ENCODE measurements around the gene TKT. TPM values are rescaled to one million over a fixed set of nuclear protein-coding genes. Genes with fewer than 3 reads are reported as not detected.

The TKT gene
- total and polyA plus RNA-seq, 2 of the 8 experiments (the other 6 are each of a cell fraction or from before 2014, with no cell fraction given), result 418 to 986 TPM

- TF ChIP-seq, protein P1, sequence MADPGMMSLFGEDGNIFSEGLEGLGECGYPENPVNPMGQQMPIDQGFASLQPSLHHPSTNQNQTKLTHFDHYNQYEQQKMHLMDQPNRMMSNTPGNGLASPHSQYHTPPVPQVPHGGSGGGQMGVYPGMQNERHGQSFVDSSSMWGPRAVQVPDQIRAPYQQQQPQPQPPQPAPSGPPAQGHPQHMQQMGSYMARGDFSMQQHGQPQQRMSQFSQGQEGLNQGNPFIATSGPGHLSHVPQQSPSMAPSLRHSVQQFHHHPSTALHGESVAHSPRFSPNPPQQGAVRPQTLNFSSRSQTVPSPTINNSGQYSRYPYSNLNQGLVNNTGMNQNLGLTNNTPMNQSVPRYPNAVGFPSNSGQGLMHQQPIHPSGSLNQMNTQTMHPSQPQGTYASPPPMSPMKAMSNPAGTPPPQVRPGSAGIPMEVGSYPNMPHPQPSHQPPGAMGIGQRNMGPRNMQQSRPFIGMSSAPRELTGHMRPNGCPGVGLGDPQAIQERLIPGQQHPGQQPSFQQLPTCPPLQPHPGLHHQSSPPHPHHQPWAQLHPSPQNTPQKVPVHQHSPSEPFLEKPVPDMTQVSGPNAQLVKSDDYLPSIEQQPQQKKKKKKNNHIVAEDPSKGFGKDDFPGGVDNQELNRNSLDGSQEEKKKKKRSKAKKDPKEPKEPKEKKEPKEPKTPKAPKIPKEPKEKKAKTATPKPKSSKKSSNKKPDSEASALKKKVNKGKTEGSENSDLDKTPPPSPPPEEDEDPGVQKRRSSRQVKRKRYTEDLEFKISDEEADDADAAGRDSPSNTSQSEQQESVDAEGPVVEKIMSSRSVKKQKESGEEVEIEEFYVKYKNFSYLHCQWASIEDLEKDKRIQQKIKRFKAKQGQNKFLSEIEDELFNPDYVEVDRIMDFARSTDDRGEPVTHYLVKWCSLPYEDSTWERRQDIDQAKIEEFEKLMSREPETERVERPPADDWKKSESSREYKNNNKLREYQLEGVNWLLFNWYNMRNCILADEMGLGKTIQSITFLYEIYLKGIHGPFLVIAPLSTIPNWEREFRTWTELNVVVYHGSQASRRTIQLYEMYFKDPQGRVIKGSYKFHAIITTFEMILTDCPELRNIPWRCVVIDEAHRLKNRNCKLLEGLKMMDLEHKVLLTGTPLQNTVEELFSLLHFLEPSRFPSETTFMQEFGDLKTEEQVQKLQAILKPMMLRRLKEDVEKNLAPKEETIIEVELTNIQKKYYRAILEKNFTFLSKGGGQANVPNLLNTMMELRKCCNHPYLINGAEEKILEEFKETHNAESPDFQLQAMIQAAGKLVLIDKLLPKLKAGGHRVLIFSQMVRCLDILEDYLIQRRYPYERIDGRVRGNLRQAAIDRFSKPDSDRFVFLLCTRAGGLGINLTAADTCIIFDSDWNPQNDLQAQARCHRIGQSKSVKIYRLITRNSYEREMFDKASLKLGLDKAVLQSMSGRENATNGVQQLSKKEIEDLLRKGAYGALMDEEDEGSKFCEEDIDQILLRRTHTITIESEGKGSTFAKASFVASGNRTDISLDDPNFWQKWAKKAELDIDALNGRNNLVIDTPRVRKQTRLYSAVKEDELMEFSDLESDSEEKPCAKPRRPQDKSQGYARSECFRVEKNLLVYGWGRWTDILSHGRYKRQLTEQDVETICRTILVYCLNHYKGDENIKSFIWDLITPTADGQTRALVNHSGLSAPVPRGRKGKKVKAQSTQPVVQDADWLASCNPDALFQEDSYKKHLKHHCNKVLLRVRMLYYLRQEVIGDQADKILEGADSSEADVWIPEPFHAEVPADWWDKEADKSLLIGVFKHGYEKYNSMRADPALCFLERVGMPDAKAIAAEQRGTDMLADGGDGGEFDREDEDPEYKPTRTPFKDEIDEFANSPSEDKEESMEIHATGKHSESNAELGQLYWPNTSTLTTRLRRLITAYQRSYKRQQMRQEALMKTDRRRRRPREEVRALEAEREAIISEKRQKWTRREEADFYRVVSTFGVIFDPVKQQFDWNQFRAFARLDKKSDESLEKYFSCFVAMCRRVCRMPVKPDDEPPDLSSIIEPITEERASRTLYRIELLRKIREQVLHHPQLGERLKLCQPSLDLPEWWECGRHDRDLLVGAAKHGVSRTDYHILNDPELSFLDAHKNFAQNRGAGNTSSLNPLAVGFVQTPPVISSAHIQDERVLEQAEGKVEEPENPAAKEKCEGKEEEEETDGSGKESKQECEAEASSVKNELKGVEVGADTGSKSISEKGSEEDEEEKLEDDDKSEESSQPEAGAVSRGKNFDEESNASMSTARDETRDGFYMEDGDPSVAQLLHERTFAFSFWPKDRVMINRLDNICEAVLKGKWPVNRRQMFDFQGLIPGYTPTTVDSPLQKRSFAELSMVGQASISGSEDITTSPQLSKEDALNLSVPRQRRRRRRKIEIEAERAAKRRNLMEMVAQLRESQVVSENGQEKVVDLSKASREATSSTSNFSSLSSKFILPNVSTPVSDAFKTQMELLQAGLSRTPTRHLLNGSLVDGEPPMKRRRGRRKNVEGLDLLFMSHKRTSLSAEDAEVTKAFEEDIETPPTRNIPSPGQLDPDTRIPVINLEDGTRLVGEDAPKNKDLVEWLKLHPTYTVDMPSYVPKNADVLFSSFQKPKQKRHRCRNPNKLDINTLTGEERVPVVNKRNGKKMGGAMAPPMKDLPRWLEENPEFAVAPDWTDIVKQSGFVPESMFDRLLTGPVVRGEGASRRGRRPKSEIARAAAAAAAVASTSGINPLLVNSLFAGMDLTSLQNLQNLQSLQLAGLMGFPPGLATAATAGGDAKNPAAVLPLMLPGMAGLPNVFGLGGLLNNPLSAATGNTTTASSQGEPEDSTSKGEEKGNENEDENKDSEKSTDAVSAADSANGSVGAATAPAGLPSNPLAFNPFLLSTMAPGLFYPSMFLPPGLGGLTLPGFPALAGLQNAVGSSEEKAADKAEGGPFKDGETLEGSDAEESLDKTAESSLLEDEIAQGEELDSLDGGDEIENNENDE (IDR thresholded peaks at IDR 0.05; ENCODE audit: insufficient replicate concordance, low read length), result no peak
- TF ChIP-seq JUND (IDR thresholded peaks at IDR 0.05; ENCODE audit: low read length) (no peak), CREB1 (IDR thresholded peaks at IDR 0.05) (no peak), RBBP5 (IDR thresholded peaks at IDR 0.05; ENCODE audit: borderline replicate concordance, low read depth, low read length) (no peak)
Observed at GRCh38 chr3:53229171-53229570, 26.7 kb downstream of the TKT start (continued).

Data from H1 (cell line).